H1 (cell line): ENCODE results near the gene TPSG1. TPM values are rescaled to one million over a fixed set of nuclear protein-coding genes. Genes with fewer than 3 reads are reported as not detected.

ENCODE experiments used
- CTCF ChIA-PET: fragments of 300-600 bp; sonication (Branson Sonifier 250); formaldehyde crosslinking; loops from one replicate; lab custom pipeline; 2021; ENCODE audit not compliant: partially characterized antibody; lab: Charles Lee
- POLR2A ChIA-PET: fragments of 300-600 bp; sonication (Branson Sonifier 250); formaldehyde crosslinking; loops from one replicate; lab custom pipeline; 2021; ENCODE audit warnings: inconsistent platforms; ENCODE audit not compliant: partially characterized antibody; lab: Charles Lee
- DNase-seq, 2 experiments: peaks; one replicate each; pipeline versions ENCODE4 v3.0.0 to v3.0.0-alpha.2; 2010 to 2022; ENCODE audit warnings: low spot score in 2 of 2, low read depth in 1 of 2, mixed read lengths in 1 of 2
- FAIRE-seq: peaks from 2 replicates; lab custom pipeline; 2011; peaks lifted over from hg19 to GRCh38; lab: Jason Lieb, UNC
- H2AFZ ChIP-seq: 2 replicates; pipeline ENCODE4 v1.8.1; 2012; ENCODE audit warnings: low read length, inconsistent platforms
- H2AK5ac ChIP-seq: 2 replicates; pipeline ENCODE4 v1.6.1; 2013; ENCODE audit warnings: low read depth, low read length
- H2BK120ac ChIP-seq: replicated peaks from 2 replicates; pipeline ENCODE3; 2013; ENCODE audit warnings: low read depth, low read length, inconsistent platforms
- H2BK12ac ChIP-seq: 2 replicates; pipeline ENCODE4 v1.6.1; 2013; ENCODE audit warnings: low read depth, low read length
- H2BK15ac ChIP-seq: 2 replicates; pipeline ENCODE4 v1.6.1; 2013; ENCODE audit warnings: low read length
- H2BK20ac ChIP-seq: 2 replicates; pipeline ENCODE4 v1.6.1; 2013; ENCODE audit warnings: low read length
- H2BK5ac ChIP-seq: 2 replicates; pipeline ENCODE4 v1.6.1; 2013; ENCODE audit warnings: low read depth, low read length
- H3K14ac ChIP-seq: 2 replicates; pipeline ENCODE4 v1.6.1; 2013; ENCODE audit warnings: inconsistent platforms; ENCODE audit not compliant: insufficient read length
- H3K18ac ChIP-seq: 2 replicates; pipeline ENCODE4 v1.6.1; 2013; ENCODE audit warnings: low read length; ENCODE audit errors: extremely low read depth
- H3K23ac ChIP-seq: 2 replicates; pipeline ENCODE4 v1.6.1; 2013; ENCODE audit warnings: inconsistent platforms; ENCODE audit not compliant: insufficient read length
- H3K23me2 ChIP-seq: 2 replicates; pipeline ENCODE4 v1.6.1; 2013; ENCODE audit warnings: low read depth, low read length
- H3K27ac ChIP-seq: 2 replicates; pipeline ENCODE4 v1.6.1; 2011; ENCODE audit warnings: low read depth, low read length, inconsistent platforms
- H3K27me3 ChIP-seq, 4 experiments: replicated peaks in 1 of 4; 1 replicate in 1 of 4; 2 replicates in 3 of 4; pipeline versions ENCODE4 v1.6.1 to v1.8.1; 2011 to 2013; ENCODE audit warnings: low read length in 3 of 4, mild to moderate bottlenecking in 3 of 4, inconsistent platforms in 2 of 4, mixed read lengths in 2 of 4, moderate library complexity in 1 of 4; ENCODE audit not compliant: control insufficient read depth in 3 of 4, insufficient read depth in 3 of 4; ENCODE audit errors: extremely low read depth in 1 of 4
- H3K36me3 ChIP-seq, 4 experiments: 2 replicates each; pipeline versions ENCODE4 v1.6.1 to v1.8.1; 2011 to 2013; ENCODE audit warnings: mild to moderate bottlenecking in 4 of 4, low read length in 3 of 4, moderate library complexity in 2 of 4, control low read depth in 1 of 4, inconsistent platforms in 1 of 4; ENCODE audit not compliant: insufficient read depth in 4 of 4, control insufficient read depth in 2 of 4
- H3K4ac ChIP-seq: replicated peaks from 2 replicates; pipeline ENCODE3; 2013; ENCODE audit warnings: low read length, low read depth, mixed read lengths, inconsistent platforms; ENCODE audit not compliant: insufficient read length
- H3K4me1 ChIP-seq, 4 experiments: replicated peaks in 1 of 4; 1 replicate in 1 of 4; 2 replicates in 3 of 4; pipeline versions ENCODE4 v1.6.1 to v1.8.1; 2011 to 2013; ENCODE audit warnings: low read length in 3 of 4, inconsistent platforms in 2 of 4, mixed read lengths in 1 of 4; ENCODE audit not compliant: insufficient read depth in 4 of 4, control insufficient read depth in 3 of 4
- H3K4me2 ChIP-seq, 2 experiments: 2 replicates each; pipeline versions ENCODE4 v1.6.1 to v1.8.1; 2011 to 2013; ENCODE audit warnings: low read depth in 2 of 2, low read length in 2 of 2, control low read depth in 1 of 2, inconsistent platforms in 1 of 2, mild to moderate bottlenecking in 1 of 2; ENCODE audit not compliant: insufficient read depth in 1 of 2
- H3K4me3 ChIP-seq, 4 experiments: fragments of 200-600, 300-600 bp in 1 of 4; sonication (generic), shearing (Covaris generic), sonication (Bioruptor Twin) in 1 of 4; 2 replicates each; pipeline versions ENCODE4 v1.5.1 to v1.8.1; 2011 to 2016; ENCODE audit warnings: low read length in 4 of 4, low read depth in 3 of 4, control low read depth in 2 of 4, inconsistent platforms in 2 of 4, mild to moderate bottlenecking in 2 of 4, mixed read lengths in 1 of 4, moderate library complexity in 1 of 4; ENCODE audit not compliant: insufficient read depth in 2 of 4; ENCODE audit errors: extremely low read depth in 1 of 4
- H3K56ac ChIP-seq: replicated peaks from 2 replicates; pipeline ENCODE3; 2013; ENCODE audit warnings: low read depth, mild to moderate bottlenecking, mixed read lengths, low read length, inconsistent platforms; ENCODE audit not compliant: insufficient read length
- H3K79me1 ChIP-seq: 2 replicates; pipeline ENCODE4 v1.6.1; 2013; ENCODE audit warnings: low read depth, low read length, control low read depth
- H3K79me2 ChIP-seq, 2 experiments: 2 replicates each; pipeline versions ENCODE4 v1.6.1 to v1.8.1; 2012 to 2013; ENCODE audit warnings: low read length in 2 of 2, mild to moderate bottlenecking in 2 of 2, inconsistent platforms in 1 of 2; ENCODE audit not compliant: insufficient read depth in 2 of 2, control insufficient read depth in 1 of 2
- H3K9ac ChIP-seq, 4 experiments: replicated peaks in 1 of 4; 1 replicate in 1 of 4; 2 replicates in 3 of 4; pipeline versions ENCODE4 v1.6.1 to v1.8.1; 2011 to 2013; ENCODE audit warnings: low read depth in 3 of 4, low read length in 3 of 4, control low read depth in 2 of 4, mild to moderate bottlenecking in 2 of 4, moderate library complexity in 2 of 4, inconsistent platforms in 1 of 4; ENCODE audit errors: extremely low read depth in 1 of 4
- H3K9me3 ChIP-seq, 2 experiments: 2 replicates each; pipeline versions ENCODE4 v1.6.1 to v1.8.1; 2012 to 2013; ENCODE audit warnings: mild to moderate bottlenecking in 2 of 2, moderate library complexity in 2 of 2, control low read depth in 1 of 2, inconsistent platforms in 1 of 2, low read depth in 1 of 2, low read length in 1 of 2, mixed read lengths in 1 of 2; ENCODE audit not compliant: insufficient read depth in 2 of 2
- H4K20me1 ChIP-seq, 2 experiments: replicated peaks in 1 of 2; 2 replicates each; pipeline versions ENCODE3 to v1.8.1; 2011 to 2013; ENCODE audit warnings: inconsistent platforms in 2 of 2, low read length in 2 of 2, mild to moderate bottlenecking in 1 of 2; ENCODE audit not compliant: insufficient read depth in 2 of 2, control insufficient read depth in 1 of 2
- H4K5ac ChIP-seq: 2 replicates; pipeline ENCODE4 v1.6.1; 2013; ENCODE audit warnings: low read length, low read depth, mixed read lengths, inconsistent platforms; ENCODE audit not compliant: insufficient read length
- H4K8ac ChIP-seq: 2 replicates; pipeline ENCODE4 v1.8.0; 2013; ENCODE audit warnings: mild to moderate bottlenecking, moderate library complexity, low read length, inconsistent platforms; ENCODE audit not compliant: insufficient read depth; ENCODE audit errors: extremely low read depth
- H4K91ac ChIP-seq: replicated peaks from 2 replicates; pipeline ENCODE3; 2013; ENCODE audit warnings: low read length, mixed read lengths, inconsistent platforms; ENCODE audit not compliant: insufficient read length
- CHD2 ChIP-seq: IDR thresholded peaks from 2 replicates; pipeline ENCODE4 v1.6.1; 2012; ENCODE audit warnings: low read length, improper control_type of control experiment
- CTBP2 ChIP-seq: IDR thresholded peaks from 2 replicates; pipeline ENCODE4 v1.7.0; 2011; ENCODE audit warnings: borderline replicate concordance, mild to moderate bottlenecking, moderate library complexity, mixed read lengths, low read length; ENCODE audit not compliant: insufficient read depth, insufficient read length
- EGR1 ChIP-seq: IDR thresholded peaks from 2 replicates; pipeline ENCODE4 v1.6.1; 2011; ENCODE audit warnings: low read depth, low read length, borderline replicate concordance
- JUN ChIP-seq: IDR thresholded peaks from 2 replicates; pipeline ENCODE4 v1.6.1; 2011; ENCODE audit warnings: low read depth, mild to moderate bottlenecking, improper control_type of control experiment, low read length
- NANOG ChIP-seq: IDR thresholded peaks from 2 replicates; pipeline ENCODE4 v1.6.1; 2011; ENCODE audit warnings: low read length, low read depth, mild to moderate bottlenecking, inconsistent platforms; ENCODE audit not compliant: insufficient read depth, poor library complexity, severe bottlenecking
- POLR2AphosphoS5 ChIP-seq: IDR thresholded peaks from 2 replicates; pipeline ENCODE4 v1.6.1; 2011; ENCODE audit warnings: low read depth, low read length
- RAD21 ChIP-seq, 2 experiments: IDR thresholded peaks in 1 of 2; conservative IDR thresholded peaks in 1 of 2; 2 replicates each; pipeline ENCODE4 v1.6.1; 2011; ENCODE audit warnings: low read depth in 2 of 2, low read length in 2 of 2, improper control_type of control experiment in 1 of 2, inconsistent platforms in 1 of 2, mild to moderate bottlenecking in 1 of 2, moderate library complexity in 1 of 2
- RNF2 ChIP-seq: fragments of 200-900, 300-1000 bp; sonication (generic); IDR thresholded peaks from 2 replicates; pipeline ENCODE4 v1.7.1; 2016; ENCODE audit warnings: borderline replicate concordance, low read depth, mild to moderate bottlenecking, antibody characterized with exemption, low read length; ENCODE audit not compliant: poor library complexity, severe bottlenecking; ENCODE audit errors: missing control alignments
- SIN3A ChIP-seq, 2 experiments: IDR thresholded peaks in 1 of 2; conservative IDR thresholded peaks in 1 of 2; 2 replicates each; pipeline ENCODE4 v1.6.1; 2011 to 2012; ENCODE audit warnings: low read length in 2 of 2, improper control_type of control experiment in 1 of 2, low read depth in 1 of 2, mild to moderate bottlenecking in 1 of 2
- SP1 ChIP-seq: IDR thresholded peaks from 2 replicates; pipeline ENCODE4 v1.6.1; 2011; ENCODE audit warnings: low read depth, low read length
- TBP ChIP-seq: IDR thresholded peaks from 2 replicates; pipeline ENCODE4 v1.6.1; 2011; ENCODE audit warnings: low read depth, low read length, improper control_type of control experiment
- WGBS, 2 experiments: shearing (Covaris generic) in 1 of 2; methylation state at CpG; one replicate each; pipeline versions ENCODE4 v1.1.6 to v1.1.7; 2013 to 2015; ENCODE audit warnings: low lambda C conversion rate in 2 of 2, mixed read lengths in 2 of 2, inconsistent platforms in 1 of 2, low coverage in 1 of 2, missing lambda C conversion rate in 1 of 2; ENCODE audit not compliant: insufficient replicate concordance in 2 of 2, insufficient coverage in 1 of 2, insufficient read length in 1 of 2; ENCODE audit errors: extremely low coverage in 1 of 2, missing lambda C conversion rate in 1 of 2; 5-methylcytosine and 5-hydroxymethylcytosine counted together
- polyA plus RNA-seq, 7 experiments: library from polyadenylated mRNA; depleted of rRNA in 3 of 7; stranded (reverse) in 5 of 7; unstranded in 2 of 7; fragments of >200 nt in 5 of 7; fragments of 200-250 nt in 2 of 7; gene quantifications; 1 replicate in 5 of 7; 2 replicates in 1 of 7; 4 replicates in 1 of 7; pipeline versions ENCODE4 v1.2.1 to v1.2.3, GENCODE V29; 2011 to 2013; ENCODE audit warnings: missing spikeins in 2 of 7, mixed read lengths in 2 of 7
- total RNA-seq: library from RNA; stranded (reverse); fragmentation: NEBNext Ultra II Directional; extraction: Animal tissue kit (Norgen Biotek cat#: 25700); gene quantifications from 2 replicates; pipeline ENCODE4 v1.2.1, GENCODE V29; 2021
- TF ChIP-seq, protein P1 (sequence below): IDR thresholded peaks from 2 replicates; pipeline ENCODE4 v1.6.1; 2011; ENCODE audit warnings: low read depth, mild to moderate bottlenecking, low read length; ENCODE audit not compliant: insufficient read depth

Gene TPSG1
- total and polyA plus RNA-seq, 2 of the 8 experiments (the other 6 are each of a cell fraction or from before 2014, with no cell fraction given) = not detected

DNA sequence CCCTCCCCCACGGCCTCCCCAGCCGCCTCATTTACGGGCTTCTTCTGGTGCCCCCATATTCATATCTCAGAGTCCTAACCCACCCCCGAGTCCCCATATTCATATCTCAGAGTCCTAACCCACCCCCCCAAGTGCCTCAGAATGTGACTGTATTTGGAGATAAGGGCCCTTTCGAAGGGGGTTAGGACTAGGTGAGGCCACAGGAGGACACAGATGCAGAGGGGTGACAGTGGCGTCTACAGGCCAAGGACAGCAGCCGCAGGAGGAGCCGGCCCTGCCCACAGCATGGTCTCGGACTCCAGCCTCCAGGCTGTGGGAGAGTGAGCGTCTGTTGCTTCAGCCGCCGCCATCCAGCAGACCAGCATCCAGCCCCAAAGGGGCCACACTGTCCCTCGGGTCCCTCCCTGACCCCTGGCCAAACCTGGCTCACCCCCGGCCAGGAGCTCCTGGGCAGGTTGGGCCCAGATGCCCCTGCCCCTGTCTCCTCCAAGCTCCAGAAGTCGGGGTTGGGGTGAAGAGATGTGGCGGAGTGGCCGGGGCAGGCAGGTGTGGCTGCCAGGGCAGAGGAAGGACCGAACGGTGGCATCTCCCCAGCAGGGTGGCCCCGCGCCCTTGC is 46.7 kb downstream of the TPSG1 start:
- H2BK5ac ChIP-seq = no peak overlapping the region
- H3K18ac ChIP-seq = no peak overlapping the region
- H3K36me3 ChIP-seq = no peaks in the 10 kb centered on the region; a peak in 1 of 8 replicates
- H3K27ac ChIP-seq = no peak overlapping the region
- H4K20me1 ChIP-seq = peaks cover 13 to 23% of the 10 kb centered on the region in 2 experiments
- H3K9ac ChIP-seq = no peak overlapping the region
- H3K79me1 ChIP-seq = no peaks in the 10 kb centered on the region; the same call in none of the 2 replicates
- no peak overlapping the region for H2AK5ac ChIP-seq
- H2BK15ac ChIP-seq = no peak overlapping the region
- no peak overlapping the region for H2AFZ ChIP-seq
- H3K4me1 ChIP-seq = peaks cover 0 to 2% (median under 1%) of the 10 kb centered on the region in 4 experiments; a peak in 3 of 7 replicates
- WGBS, 2 experiments = 89% methylated on average over 18 of the region's 21 CpGs; no CpG with 5 or more reads in 1 of the 2 experiments
- H4K91ac ChIP-seq = no peak overlapping the region
- H3K27me3 ChIP-seq = no peaks in the 10 kb centered on the region
- no peak overlapping the region for H3K56ac ChIP-seq
- CTCF ChIA-PET = no interaction called here
- no peak overlapping the region for H3K23ac ChIP-seq
- no peaks in the 10 kb centered on the region for H3K9me3 ChIP-seq
- FAIRE-seq (no peak), DNase-seq (no peak)
- no peak overlapping the region for H3K14ac ChIP-seq
- POLR2A ChIA-PET = no interaction called here
- no peak overlapping the region for H3K4me3 ChIP-seq
- H3K4ac ChIP-seq = no peak overlapping the region
- H3K23me2 ChIP-seq = no peaks in the 10 kb centered on the region
- H4K5ac ChIP-seq = no peak overlapping the region
- no peak overlapping the region for H4K8ac ChIP-seq
- H2BK20ac ChIP-seq = no peak overlapping the region
- H2BK12ac ChIP-seq = no peak overlapping the region
- H3K79me2 ChIP-seq = no peaks in the 10 kb centered on the region; a peak in 1 of 4 replicates
- H2BK120ac ChIP-seq = no peak overlapping the region
- H3K4me2 ChIP-seq = no peak overlapping the region
- no peak for TF ChIP-seq SP1
- no peak for TF ChIP-seq RAD21 (IDR thresholded peaks at IDR 0.05 in 1 of 2, conservative IDR thresholded peaks at IDR 0.05 in 1 of 2; ENCODE audit: low read depth in 2 of 2, low read length in 2 of 2)
- no peak for TF ChIP-seq SIN3A (conservative IDR thresholded peaks at IDR 0.05 in 1 of 2, IDR thresholded peaks at IDR 0.05 in 1 of 2; ENCODE audit: low read depth in 1 of 2, low read length in 2 of 2)
- no peak for TF ChIP-seq TBP
- TF ChIP-seq CHD2 = no peak
- no peak for TF ChIP-seq NANOG
- TF ChIP-seq RNF2 = no peak
- TF ChIP-seq EGR1 = no peak
- no peak for TF ChIP-seq POLR2AphosphoS5
- no peak for TF ChIP-seq CTBP2
- TF ChIP-seq JUN = no peak
- TF ChIP-seq, protein P1, sequence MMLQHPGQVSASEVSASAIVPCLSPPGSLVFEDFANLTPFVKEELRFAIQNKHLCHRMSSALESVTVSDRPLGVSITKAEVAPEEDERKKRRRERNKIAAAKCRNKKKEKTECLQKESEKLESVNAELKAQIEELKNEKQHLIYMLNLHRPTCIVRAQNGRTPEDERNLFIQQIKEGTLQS = no peak
